Thymus (tissue), 11 donors: ENCODE data around the gene MED20. TPM values are rescaled to one million over a fixed set of nuclear protein-coding genes. Genes with fewer than 3 reads are reported as not detected.

ENCODE experiments used
- DNase-seq, 9 donors: peaks; one replicate each; pipeline ENCODE4 v3.0.0-alpha.2; 2013; ENCODE audit warnings: low spot score in 9 of 9, low read depth in 6 of 9, missing footprints in 1 of 9
- H3K27ac ChIP-seq, 2 donors: one replicate each; pipeline ENCODE4 v1.5.1; 2013; ENCODE audit warnings: control low read depth in 1 of 2, low read depth in 1 of 2, low read length in 1 of 2, mild to moderate bottlenecking in 1 of 2, moderate library complexity in 1 of 2
- H3K27me3 ChIP-seq, 2 donors: one replicate each; pipeline ENCODE4 v1.5.1; 2013; ENCODE audit warnings: low read length in 1 of 2; ENCODE audit not compliant: control insufficient read depth in 2 of 2, insufficient read depth in 1 of 2
- H3K36me3 ChIP-seq, 2 donors: one replicate each; pipeline ENCODE4 v1.5.1; 2013; ENCODE audit warnings: low read length in 1 of 2, mild to moderate bottlenecking in 1 of 2, moderate library complexity in 1 of 2; ENCODE audit not compliant: control insufficient read depth in 2 of 2, insufficient read depth in 2 of 2
- H3K4me1 ChIP-seq, 2 donors: one replicate each; pipeline ENCODE4 v1.5.1; 2013; ENCODE audit warnings: low read length in 2 of 2; ENCODE audit not compliant: control insufficient read depth in 2 of 2, insufficient read depth in 2 of 2
- H3K4me3 ChIP-seq, 2 donors: one replicate each; pipeline ENCODE4 v1.5.1; 2013; ENCODE audit warnings: low read length in 2 of 2, control low read depth in 1 of 2, mild to moderate bottlenecking in 1 of 2
- H3K9me3 ChIP-seq, 2 donors: one replicate each; pipeline ENCODE4 v1.5.1; 2013; ENCODE audit warnings: low read length in 1 of 2, mild to moderate bottlenecking in 1 of 2; ENCODE audit not compliant: control insufficient read depth in 2 of 2, insufficient read depth in 1 of 2
- WGBS: extraction: QIAGEN DNeasy Blood & Tissue Kit; methylation state at CpG from one replicate; pipeline ENCODE4 v1.1.7; 2013; 5-methylcytosine and 5-hydroxymethylcytosine counted together
- polyA plus RNA-seq: library from polyadenylated mRNA; stranded (reverse); fragments of 200-250 nt; gene quantifications from one replicate; pipeline ENCODE4 v1.2.3, GENCODE V29; 2013
- total RNA-seq: library from RNA; stranded (reverse); fragments of 120-200 nt; gene quantifications from one replicate; pipeline ENCODE4 v1.2.4, GENCODE V29; 2013
- donor health status: healthy.

Gene MED20
- total and polyA plus RNA-seq, 2 donors, result 7.9 to 22.4 TPM

DNA sequence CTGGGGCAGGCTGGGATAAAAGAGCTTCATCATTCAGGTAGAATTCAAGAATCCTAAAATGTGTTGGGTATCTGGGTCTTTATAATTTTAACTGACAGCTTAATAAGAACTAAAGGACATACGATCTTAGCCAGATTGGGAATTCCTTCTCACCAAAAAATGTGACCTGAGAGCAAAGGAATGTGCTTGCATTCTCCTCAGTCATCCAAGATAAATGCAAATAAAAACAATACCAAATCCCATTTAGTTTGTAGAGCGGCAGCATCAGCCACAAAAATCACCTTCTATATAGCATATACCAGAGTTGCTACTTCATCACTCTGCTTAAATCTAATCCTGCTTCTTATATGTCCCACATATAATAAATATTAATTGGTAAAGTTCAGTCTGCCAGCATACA lies 42.7 kb downstream of the MED20 start:
- Histone ChIP-seq H3K27me3 (no peaks in the 10 kb centered on the region), H3K27ac (no peak overlapping the region), H3K9me3 (no peaks in the 10 kb centered on the region), H3K4me3 (no peak overlapping the region), H3K36me3 (no peaks in the 10 kb centered on the region), H3K4me1 (no peaks in the 10 kb centered on the region)
- 94% methylated on average over 2 of the region's 2 CpGs for WGBS
- DNase-seq, result no peak

DNA sequence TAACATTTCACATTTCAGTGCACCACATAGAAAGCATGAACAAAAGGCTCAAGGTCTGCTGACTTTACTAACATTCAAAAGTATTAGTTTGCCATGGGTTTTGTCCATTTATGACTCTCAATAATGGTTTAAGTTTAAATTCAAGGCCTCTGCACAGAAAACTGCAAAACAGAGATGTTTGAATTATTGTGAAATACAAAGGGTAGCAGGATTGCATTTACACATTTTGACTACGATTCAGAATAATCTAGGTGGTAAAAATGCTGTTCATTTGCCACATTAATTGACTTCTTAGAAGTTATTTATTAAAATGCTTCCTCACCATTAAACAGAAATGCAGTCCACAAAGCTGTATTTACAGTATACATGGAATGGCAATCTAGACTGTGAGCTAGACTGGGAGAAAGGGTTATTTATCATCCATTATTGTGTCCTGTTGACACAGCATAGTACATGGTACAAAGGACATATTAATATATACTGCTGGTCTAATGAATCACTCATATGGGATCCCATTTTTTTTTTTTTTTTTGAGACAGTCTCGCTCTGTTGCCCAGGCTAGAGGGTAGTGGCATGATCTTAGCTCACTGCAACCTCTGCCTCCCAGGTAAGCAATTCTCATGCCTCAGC lies 43.8 kb downstream of the MED20 start:
- 97% methylated on average over 2 of the region's 2 CpGs for WGBS

DNA sequence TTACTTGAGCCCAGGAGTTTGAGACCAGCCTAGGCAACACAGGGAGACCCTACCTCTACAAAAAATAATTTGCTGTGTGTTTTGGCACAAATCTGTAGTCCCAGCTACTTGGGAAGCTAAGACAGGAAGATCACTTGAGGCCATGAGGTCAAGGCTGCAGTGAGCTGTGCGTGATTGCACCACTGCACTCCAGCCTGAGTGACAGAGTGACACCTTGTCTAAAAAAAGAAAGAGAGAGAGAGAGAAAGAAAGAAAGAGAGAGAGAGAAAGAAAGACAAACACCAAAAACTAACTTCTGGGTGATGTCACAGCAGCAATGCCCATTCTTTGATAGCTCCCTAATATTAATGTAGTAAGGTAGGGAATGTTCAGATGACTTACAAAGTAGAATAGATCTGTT lies 46.2 kb downstream of the MED20 start:
- WGBS, result 93% methylated on average over 1 of the region's 1 CpG
- H3K27ac ChIP-seq, result no peak overlapping the region
- H3K36me3 ChIP-seq, result peaks cover 6 to 11% of the 10 kb centered on the region in 2 donors
- H3K4me1 ChIP-seq, result no peaks in the 10 kb centered on the region
- H3K27me3 ChIP-seq, result no peaks in the 10 kb centered on the region
- no peaks in the 10 kb centered on the region for H3K9me3 ChIP-seq
- no peak overlapping the region for H3K4me3 ChIP-seq
- DNase-seq, result no peak

More for the DNA sequence above, 43.8 kb downstream of the MED20 start:
- Histone ChIP-seq H3K36me3 (peaks cover 0 to 3% of the 10 kb centered on the region in 2 donors), H3K4me3 (no peak overlapping the region), H3K27ac (no peak overlapping the region), H3K9me3 (no peaks in the 10 kb centered on the region), H3K27me3 (no peaks in the 10 kb centered on the region), H3K4me1 (no peaks in the 10 kb centered on the region)
- no peak for DNase-seq

DNA sequence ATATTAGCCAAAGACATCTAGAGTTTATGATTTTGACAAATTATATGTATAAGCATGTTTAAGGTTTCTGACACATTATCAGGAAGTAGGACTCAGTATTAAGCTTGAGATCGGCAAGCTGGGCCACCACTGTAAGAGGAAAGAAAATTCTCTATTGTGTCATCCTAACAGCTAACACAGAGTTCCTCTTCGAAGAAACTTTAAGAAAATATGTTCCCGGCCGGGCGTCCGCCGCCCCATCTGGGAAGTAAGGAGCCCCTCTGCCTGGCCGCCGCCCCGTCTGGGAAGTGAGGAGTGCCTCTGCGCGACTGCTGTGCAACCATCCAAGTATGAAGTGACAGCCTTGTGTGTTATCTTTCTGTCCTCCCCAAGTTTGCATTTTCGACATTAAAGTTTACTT lies 48.8 kb downstream of the MED20 start:
- peaks cover 6 to 20% of the 10 kb centered on the region in 2 donors for H3K36me3 ChIP-seq
- no peaks in the 10 kb centered on the region for H3K4me1 ChIP-seq
- DNase-seq, result no peak
- no peak overlapping the region for H3K4me3 ChIP-seq
- H3K27me3 ChIP-seq, result no peaks in the 10 kb centered on the region
- no peaks in the 10 kb centered on the region for H3K9me3 ChIP-seq
- no peak overlapping the region for H3K27ac ChIP-seq
- WGBS, result 97% methylated on average over 13 of the region's 13 CpGs

DNA sequence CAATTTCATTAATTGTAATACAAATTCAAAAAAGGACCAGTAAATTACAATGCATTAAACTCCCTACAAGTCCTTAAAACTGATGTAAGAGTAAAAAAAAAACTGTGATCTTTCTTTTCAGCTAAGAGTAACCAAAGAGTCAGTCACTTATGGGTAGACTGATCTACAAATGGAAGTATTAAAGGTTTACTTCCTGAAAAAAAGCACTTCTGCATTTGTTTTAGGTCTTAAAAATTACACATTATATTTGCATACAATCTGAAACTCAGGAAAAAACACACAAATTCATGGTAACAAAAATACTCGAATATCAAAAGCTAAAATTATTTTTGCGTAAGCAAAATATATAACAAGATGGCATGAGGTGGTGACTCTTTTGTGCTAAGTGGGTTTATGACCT lies 49.2 kb downstream of the MED20 start:
- 98% methylated on average over 2 of the region's 2 CpGs for WGBS
- Histone ChIP-seq H3K9me3 (no peaks in the 10 kb centered on the region), H3K27ac (no peak overlapping the region), H3K27me3 (no peaks in the 10 kb centered on the region), H3K36me3 (peaks cover 6 to 20% of the 10 kb centered on the region in 2 donors), H3K4me3 (no peak overlapping the region), H3K4me1 (no peaks in the 10 kb centered on the region)
- DNase-seq, result no peak

DNA sequence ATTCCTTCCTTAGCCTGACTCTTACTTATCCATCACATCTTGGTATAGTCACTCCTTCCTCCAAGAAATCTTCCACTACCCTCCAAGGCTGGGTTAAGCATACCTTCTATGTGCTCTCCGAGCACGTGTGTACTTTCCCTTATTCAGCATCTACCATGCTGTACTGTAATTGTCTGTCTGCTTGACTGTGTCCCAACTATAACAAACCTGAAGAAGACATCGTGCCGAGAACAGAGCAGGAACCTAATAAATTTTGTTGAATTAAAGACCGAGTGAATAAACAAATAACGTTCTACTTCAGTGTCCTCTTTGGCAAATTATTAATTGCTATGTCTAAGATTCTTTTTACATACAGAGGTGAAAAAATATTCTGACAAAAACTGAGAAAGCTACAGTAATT lies 61.6 kb downstream of the MED20 start:
- 98% methylated on average over 6 of the region's 6 CpGs for WGBS

DNA sequence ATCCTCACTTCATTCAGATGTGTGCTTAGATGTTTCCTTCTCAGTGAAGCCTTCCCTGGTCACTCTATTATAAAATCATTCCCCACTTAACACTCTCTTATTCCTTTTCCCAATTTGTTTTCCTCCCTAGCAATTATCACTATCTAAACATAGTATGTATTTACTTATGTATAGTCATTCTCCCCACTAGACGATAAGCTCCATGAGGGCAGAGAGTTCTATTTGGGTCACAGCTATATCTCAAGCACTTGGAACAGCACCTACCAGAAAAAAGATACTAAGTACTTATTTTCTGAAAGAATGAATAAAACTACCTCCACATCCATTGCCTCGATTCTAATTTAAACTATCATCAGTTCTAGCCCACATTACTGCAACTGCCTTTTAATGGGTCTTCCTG lies 62.2 kb downstream of the MED20 start:
- H3K4me3 ChIP-seq, result no peak overlapping the region
- no peaks in the 10 kb centered on the region for H3K36me3 ChIP-seq
- no peak for DNase-seq
- WGBS, result 96% methylated on average over 2 of the region's 2 CpGs
- H3K27me3 ChIP-seq, result no peaks in the 10 kb centered on the region
- no peak overlapping the region for H3K27ac ChIP-seq
- H3K9me3 ChIP-seq, result no peaks in the 10 kb centered on the region
- no peaks in the 10 kb centered on the region for H3K4me1 ChIP-seq

More for the DNA sequence above, 61.6 kb downstream of the MED20 start:
- Histone ChIP-seq H3K4me3 (no peak overlapping the region), H3K4me1 (no peaks in the 10 kb centered on the region), H3K9me3 (no peaks in the 10 kb centered on the region), H3K27ac (no peak overlapping the region), H3K36me3 (no peaks in the 10 kb centered on the region), H3K27me3 (no peaks in the 10 kb centered on the region)
- DNase-seq, result no peak

Other genes with a start within 250 kb of the MED20 start
- 6.1 TPM for gene TFEB, start 185.5 kb downstream of the MED20 start, total RNA-seq
- gene TFEB, start 185.5 kb downstream of the MED20 start, polyA plus RNA-seq, result 22.8 TPM
- 0.28 TPM for gene PGC, start 173.7 kb downstream of the MED20 start, total RNA-seq
- gene PGC, start 173.7 kb downstream of the MED20 start, polyA plus RNA-seq, result 0.73 TPM
- 1.7 TPM for gene FRS3, start 141.2 kb downstream of the MED20 start, total RNA-seq
- 5.0 TPM for gene FRS3, start 141.2 kb downstream of the MED20 start, polyA plus RNA-seq
- 0.38 TPM for gene PRICKLE4, start 140.4 kb downstream of the MED20 start, total RNA-seq
- gene PRICKLE4, start 140.4 kb downstream of the MED20 start, polyA plus RNA-seq, result 1.4 TPM
- 216 TPM for gene TOMM6, start 133.4 kb downstream of the MED20 start, total RNA-seq
- gene TOMM6, start 133.4 kb downstream of the MED20 start, polyA plus RNA-seq, result 347 TPM
- gene USP49, start 25.8 kb downstream of the MED20 start, total RNA-seq, result 3.0 TPM
- 1.1 TPM for gene USP49, start 25.8 kb downstream of the MED20 start, polyA plus RNA-seq
- gene BYSL, start 360 bp upstream of the MED20 start, total RNA-seq, result 13.0 TPM
- gene BYSL, start 360 bp upstream of the MED20 start, polyA plus RNA-seq, result 7.8 TPM
- 131 TPM for gene CCND3, start 20.7 kb upstream of the MED20 start, total RNA-seq
- gene CCND3, start 20.7 kb upstream of the MED20 start, polyA plus RNA-seq, result 277 TPM
- gene TAF8, start 129.4 kb upstream of the MED20 start, total RNA-seq, result 21.9 TPM
- 13.0 TPM for gene TAF8, start 129.4 kb upstream of the MED20 start, polyA plus RNA-seq
- gene C6orf132, start 221.5 kb upstream of the MED20 start, total RNA-seq, result 0.71 TPM
- gene C6orf132, start 221.5 kb upstream of the MED20 start, polyA plus RNA-seq, result 4.8 TPM